ENCODE data around the gene CEP57L1.
A peak's percentile ranks its signal among the peaks of the same experiment; 100 is the strongest.

Gene CEP57L1

DNA sequence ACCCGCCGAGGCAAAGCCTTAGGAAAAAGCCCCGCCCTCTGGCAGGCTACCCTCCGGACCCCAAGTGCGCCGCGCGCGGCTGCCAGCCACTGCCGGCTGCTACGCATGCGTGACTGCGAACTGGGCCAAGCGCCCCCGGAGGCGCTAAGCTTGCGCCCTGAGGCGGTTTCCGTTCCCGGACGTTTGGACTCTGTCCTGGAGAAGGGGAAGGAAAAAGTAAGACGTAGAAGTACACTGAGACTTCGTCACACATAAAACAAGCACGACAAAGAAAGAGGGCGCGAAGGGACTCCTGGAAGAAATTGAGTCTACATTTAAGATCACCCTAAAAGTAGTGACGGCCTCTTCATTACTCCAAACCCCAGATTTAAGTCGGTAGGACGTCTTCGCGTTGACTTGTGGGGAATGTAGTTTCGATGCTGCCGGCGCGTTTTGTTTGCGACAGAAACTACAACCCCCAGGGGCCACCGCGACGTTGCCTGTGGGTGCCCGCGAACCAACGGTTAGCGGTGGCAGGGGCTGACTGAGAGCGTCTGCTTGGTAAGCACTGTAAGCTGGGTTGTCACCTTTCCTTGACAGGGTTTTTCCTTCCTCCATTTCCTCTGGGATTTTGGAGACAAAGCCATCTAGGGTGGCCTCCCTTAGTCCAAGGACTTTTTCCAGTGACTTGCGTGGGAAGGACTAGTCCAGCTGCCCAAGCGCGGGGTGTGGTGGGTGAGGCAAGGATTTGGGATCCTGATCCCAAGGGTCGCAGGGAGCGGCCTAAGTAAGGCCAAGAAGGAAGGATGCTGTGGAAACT is at the start of gene CEP57L1:
Gene CEP57L1 (plus strand): TSS at position 472 of the 799 bp plus-strand sequence. CDS start 49,715 bp downstream, outside the sequence.
- DNase-seq: peak; percentile 98

DNA sequence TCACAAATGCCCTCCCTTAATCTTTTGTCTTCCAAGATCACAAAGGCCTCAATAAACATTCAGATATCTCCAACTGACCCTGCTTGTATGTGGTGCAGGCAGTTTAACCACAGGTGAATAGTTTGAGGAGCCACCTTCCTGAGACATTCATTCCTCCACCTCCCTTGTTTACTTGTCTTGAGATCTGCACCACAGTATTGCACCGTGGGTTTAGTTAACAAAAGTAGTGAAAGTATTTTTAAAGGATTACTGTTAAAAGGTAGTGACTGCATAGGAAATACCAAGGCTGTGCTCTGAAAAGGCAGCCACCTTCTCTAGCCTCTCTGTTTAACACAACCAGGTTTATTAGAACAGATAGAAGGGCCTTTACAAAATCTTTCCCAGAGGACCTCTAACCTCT is 47.1 kb upstream of the CEP57L1 start:
- DNase-seq: no peak

GRCh38 chr6:109048670-109049415 is 46.5 kb upstream of the CEP57L1 start:
- DNase-seq: no peak

DNA sequence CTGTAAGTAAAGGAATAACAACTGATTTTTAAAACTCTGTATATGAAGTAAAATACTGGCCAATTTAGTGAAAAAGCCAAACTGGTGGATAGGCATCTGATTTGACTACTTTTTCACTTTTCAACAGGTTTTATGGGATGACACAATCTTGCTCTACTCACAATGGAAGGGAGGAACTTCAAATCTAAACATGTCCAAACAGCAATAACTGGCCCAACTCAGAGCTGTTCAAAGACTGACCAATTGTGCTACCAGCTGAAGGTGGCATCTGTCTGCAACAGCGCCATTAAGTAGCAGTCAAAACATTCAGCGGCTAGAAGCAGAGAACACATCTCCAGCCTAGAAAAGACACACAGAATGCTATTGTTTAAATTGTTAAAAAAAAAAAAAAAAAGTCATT is 45.3 kb upstream of the CEP57L1 start:
- DNase-seq: no peak

GRCh38 chr6:109050447-109051102 is 44.7 kb upstream of the CEP57L1 start:
- DNase-seq: no peak

- DNase-seq: peak; percentile 46
Observed at GRCh38 chr6:109051301-109052017, 43.8 kb upstream of the CEP57L1 start.

- DNase-seq: no peak
Observed at GRCh38 chr6:109052018-109052651, 43.2 kb upstream of the CEP57L1 start.

GRCh38 chr6:109052852-109053251 is 42.5 kb upstream of the CEP57L1 start:
- no peak for DNase-seq

- no peak for DNase-seq
Observed at GRCh38 chr6:109053336-109053735, 42.0 kb upstream of the CEP57L1 start.

DNA sequence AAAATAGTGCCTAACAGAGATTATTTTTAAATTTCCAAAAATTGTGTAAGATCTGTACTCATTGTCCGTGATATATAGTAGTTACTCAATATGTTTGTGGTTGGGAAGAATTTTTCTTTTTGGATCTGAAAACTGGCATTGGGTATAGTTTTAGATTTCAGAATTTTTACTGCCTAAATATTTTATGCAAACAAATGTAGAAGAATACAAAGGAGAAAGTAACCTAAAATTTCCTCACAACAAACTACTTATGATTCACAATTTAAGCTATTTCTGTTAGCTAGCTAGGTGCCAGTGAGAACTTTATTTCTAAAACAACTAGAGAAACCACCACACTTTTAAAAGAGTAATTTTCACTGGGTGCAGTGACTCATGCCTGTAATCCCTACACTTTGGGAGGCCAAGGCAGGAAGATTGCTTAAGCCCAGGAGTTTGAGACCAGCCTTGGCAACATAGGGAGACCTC is 39.5 kb upstream of the CEP57L1 start:
- no peak for DNase-seq

DNA sequence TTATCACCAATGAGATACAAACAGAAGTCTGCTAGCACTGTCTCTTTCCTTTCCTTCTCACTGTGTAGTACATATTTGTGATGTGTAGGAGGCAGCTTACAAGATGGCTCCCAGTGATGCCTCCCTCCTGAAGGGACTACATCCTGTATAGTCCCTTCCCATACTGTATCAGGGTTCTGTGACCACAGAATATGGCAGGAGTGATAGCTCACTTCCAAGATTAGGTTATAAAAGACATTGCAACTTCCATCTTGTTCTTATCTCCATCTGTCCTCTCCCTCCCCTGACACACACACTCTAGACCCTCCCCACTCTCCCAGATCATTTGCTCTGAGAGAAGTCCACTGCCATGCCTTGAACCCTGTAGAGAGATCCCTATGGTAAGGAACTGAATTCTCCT is 38.6 kb upstream of the CEP57L1 start:
- DNase-seq: no peak

DNA sequence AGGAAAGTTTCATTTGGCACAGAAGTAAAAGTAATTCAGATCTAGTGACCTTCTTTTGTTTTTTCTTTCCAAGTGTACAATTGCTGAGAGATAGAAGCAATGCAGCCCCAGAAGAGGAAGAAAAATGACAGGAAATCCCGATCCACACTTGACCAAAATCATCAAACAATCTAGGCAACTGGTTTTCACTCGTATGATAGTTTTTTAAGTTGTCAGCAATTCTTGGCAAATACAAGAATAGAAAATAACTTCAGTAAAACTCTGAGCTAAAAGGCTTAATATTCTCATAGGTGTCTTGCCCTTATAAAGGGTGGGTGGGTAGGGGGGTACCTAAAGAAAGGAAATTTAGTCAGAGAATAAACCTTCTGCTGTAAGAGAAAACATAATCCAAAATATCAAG is 36.7 kb upstream of the CEP57L1 start:
- no peak for DNase-seq

GRCh38 chr6:109059153-109059552 is 36.2 kb upstream of the CEP57L1 start:
- no peak for DNase-seq

DNA sequence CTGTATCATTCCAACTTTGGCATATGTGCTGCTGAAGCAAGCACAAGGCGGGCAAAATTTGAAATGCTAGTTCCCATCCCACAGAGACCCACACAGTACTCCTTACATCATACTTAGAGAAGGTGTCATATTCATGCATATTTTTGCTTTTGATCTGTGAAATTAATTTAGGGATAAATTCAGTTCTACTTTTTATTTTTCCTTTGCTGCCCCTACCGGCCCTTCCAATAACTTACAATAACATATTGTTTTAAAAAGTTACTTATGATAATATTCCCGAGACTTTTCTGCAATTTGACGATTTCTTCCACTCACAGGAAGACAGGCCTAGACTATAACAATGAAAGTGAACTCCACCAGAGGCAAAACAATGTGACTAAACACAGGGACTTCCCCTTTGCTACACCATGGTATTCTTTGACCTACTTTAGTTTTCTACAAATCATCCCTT is 35.7 kb upstream of the CEP57L1 start:
- peak; percentile 60 for DNase-seq

DNA sequence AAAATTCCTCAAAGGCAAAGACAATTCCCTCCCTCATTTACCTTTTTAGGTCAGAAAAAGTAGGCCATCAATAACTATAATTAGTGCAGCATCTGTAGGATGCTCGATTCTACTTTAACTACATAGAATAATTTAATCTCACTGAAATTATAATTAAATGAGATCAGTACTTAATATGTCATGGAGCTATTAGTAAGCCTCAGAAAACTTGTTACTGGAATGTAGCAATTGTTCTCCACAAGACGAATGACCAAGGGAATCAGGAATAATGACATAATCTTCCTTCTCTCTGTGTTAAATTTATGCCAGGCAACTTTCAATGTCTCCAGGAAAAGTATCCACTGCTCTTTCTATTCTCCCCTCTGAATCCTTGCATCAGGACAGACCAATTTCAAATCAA is 34.7 kb upstream of the CEP57L1 start:
- no peak for DNase-seq

DNA sequence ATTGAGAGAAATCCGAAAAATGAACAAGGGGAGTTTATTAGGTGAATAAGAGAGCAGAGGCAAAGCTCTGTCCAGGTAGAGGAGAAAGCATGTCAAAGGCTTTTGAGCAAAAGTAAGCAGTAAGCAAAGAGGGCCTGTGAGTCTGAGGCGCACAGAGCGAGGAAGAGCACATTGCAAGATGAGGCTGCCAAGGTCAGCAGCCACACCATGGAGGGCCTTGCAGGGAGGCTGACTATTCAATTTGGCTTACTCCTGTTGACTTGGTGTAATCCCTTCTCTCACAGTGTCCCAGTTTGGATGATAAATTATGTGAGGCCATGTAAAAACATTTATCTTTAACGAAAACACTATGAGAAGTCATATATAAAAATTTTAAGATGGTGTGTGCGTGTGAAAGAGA is 33.1 kb upstream of the CEP57L1 start:
- no peak for DNase-seq

GRCh38 chr6:109062767-109063352 is 32.4 kb upstream of the CEP57L1 start:
- DNase-seq: no peak

DNA sequence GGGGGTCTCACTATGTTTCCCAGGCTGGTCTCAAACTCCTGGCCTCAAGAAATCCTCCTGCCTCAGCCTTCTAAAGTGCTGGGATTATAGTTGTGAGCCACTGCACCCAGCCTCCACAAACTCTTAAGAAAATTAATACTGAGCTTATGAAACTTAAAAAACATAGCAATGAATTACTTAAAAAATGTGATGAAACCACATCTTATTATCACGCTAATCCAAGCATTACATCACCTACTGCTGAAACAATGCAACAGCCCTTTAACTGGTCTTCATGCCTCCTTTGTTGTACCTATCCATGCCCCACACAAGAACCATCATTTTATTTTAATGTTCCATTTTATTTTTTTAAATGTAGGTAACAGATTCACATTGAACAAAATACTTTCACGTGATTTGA is 25.6 kb upstream of the CEP57L1 start:
- DNase-seq: peak; percentile 49

- no peak for DNase-seq
Observed at GRCh38 chr6:109071125-109071917, 24.0 kb upstream of the CEP57L1 start.

- peak; percentile 90 for DNase-seq
Observed at GRCh38 chr6:109073344-109074132, 21.8 kb upstream of the CEP57L1 start.
